22Rv1 (cell line): ENCODE measurements around the gene PTPN9.

Experiments
- CTCF ChIP-seq: fragments of 450-650 bp; IDR thresholded peaks from 2 replicates; pipeline ENCODE4 v1.5.1; 2017; ENCODE audit warnings: mild to moderate bottlenecking
- ZFX ChIP-seq: fragments of 450-650 bp; IDR thresholded peaks from 2 replicates; pipeline ENCODE4 v1.6.1; 2017; ENCODE audit warnings: antibody characterized with exemption, borderline replicate concordance

DNA sequence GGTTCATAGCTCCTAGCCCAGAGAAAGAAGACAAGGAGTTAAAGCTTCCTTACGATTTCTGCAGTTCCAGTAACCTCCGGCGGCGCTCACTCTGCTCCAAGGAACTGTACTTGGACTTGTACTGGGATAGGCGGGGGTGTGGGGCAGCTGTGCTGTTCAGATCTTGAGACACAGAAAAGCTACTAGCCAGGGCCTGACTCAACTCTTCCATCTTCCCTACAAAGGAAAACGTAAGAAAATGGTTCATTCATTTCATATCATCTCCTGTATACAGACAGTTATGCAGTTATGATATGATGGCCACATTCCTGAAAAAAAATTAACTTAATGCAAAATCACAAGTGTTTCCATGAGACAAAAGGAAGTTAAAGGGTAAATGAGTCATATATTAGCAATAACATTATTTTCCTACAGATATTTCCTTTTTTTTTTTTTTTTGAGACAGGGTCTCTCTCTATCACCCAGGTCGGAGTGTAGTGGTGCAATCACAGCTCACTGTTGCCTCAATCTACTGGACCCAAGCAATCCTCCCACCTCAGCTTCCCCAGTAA lies 41.8 kb upstream of the PTPN9 start:
- TF ChIP-seq CTCF (no peak), ZFX (no peak)
